Transverse colon (tissue), 4 donors: Measurements from ENCODE around the gene FLVCR2. TPM values are rescaled to one million over a fixed set of nuclear protein-coding genes. Genes with fewer than 3 reads are reported as not detected.

Experiments used
- DNase-seq: peaks from one replicate; pipeline ENCODE4 v3.0.0-alpha.2; 2019
- H3K27ac ChIP-seq, 4 donors: fragments of 200-600 bp; sonication (generic); 2 replicates each; pipeline ENCODE4 v1.5.1; 2016 to 2018; ENCODE audit warnings: inconsistent platforms in 4 of 4
- H3K27me3 ChIP-seq: fragments of 200-600 bp; sonication (generic); 2 replicates; pipeline ENCODE4 v1.5.1; 2017; ENCODE audit warnings: inconsistent platforms
- H3K36me3 ChIP-seq, 4 donors: fragments of 200-600 bp; sonication (generic); 2 replicates each; pipeline ENCODE4 v1.5.1; 2017 to 2019; ENCODE audit warnings: inconsistent platforms in 4 of 4
- H3K4me1 ChIP-seq, 4 donors: fragments of 200-600 bp; sonication (generic); 2 replicates each; pipeline ENCODE4 v1.5.1; 2017 to 2020; ENCODE audit warnings: inconsistent platforms in 4 of 4
- H3K4me3 ChIP-seq, 4 donors: fragments of 200-600 bp; sonication (generic); 1 replicate in 1 of 4; 2 replicates in 3 of 4; pipeline versions ENCODE4 v1.5.1 to v1.6.1; 2017 to 2019; ENCODE audit warnings: inconsistent platforms in 4 of 4
- H3K9me3 ChIP-seq, 2 donors: fragments of 200-600 bp; sonication (generic); 2 replicates each; pipeline ENCODE4 v1.5.1; 2017 to 2019; ENCODE audit warnings: inconsistent platforms in 2 of 2
- EP300 ChIP-seq: sonication (generic); formaldehyde crosslinking; IDR thresholded peaks from one replicate; pipeline ENCODE4 v1.6.1; 2017; ENCODE audit warnings: antibody characterized with exemption, low read depth
- POLR2A ChIP-seq: fragments of 450-650 bp; IDR thresholded peaks from one replicate; pipeline ENCODE4 v1.6.1; 2016; ENCODE audit warnings: antibody characterized with exemption, mild to moderate bottlenecking, moderate library complexity
- POLR2AphosphoS5 ChIP-seq, 3 donors: sonication (generic); formaldehyde crosslinking; IDR thresholded peaks; one replicate each; pipeline ENCODE4 v1.6.1; 2016; ENCODE audit warnings: antibody characterized with exemption in 3 of 3
- WGBS, 2 donors: methylation state at CpG; one replicate each; pipeline ENCODE4 v1.1.5; 2018; ENCODE audit warnings: low coverage in 1 of 2; 5-methylcytosine and 5-hydroxymethylcytosine counted together
- in situ Hi-C, 4 donors: fragments of 200-750 bp; cut with MboI; loops; one replicate each; pipeline versions ENCODE4 v1.15.0 to v1.15.1; 2017; ENCODE audit warnings: low sequenced_read_pairs in 3 of 4, low pct_ligation_motif_present in 1 of 4, low pct_unique_long_range_greater_than_20kb in 1 of 4
- intact Hi-C: fragments of 100-400 bp; cut with DNase I; formaldehyde crosslinking; loops from one replicate; pipeline ENCODE4 v1.15.1; 2023; ENCODE audit warnings: low total_unique reads
- total RNA-seq, 4 donors: library from RNA; depleted of rRNA; stranded (reverse); fragments of >200 nt; gene quantifications; one replicate each; pipeline ENCODE4 v1.1.0, GENCODE V29; 2016
- TF ChIP-seq, protein P1 (sequence below), 5 experiments: fragments of 200-600 bp in 3 of 5; fragments of 450-650 bp in 2 of 5; sonication (generic) in 3 of 5; IDR thresholded peaks; 1 replicate in 2 of 5; 2 replicates in 3 of 5; pipeline ENCODE4 v1.5.1; 2016 to 2017; ENCODE audit warnings: antibody characterized with exemption in 5 of 5, inconsistent platforms in 3 of 5, mild to moderate bottlenecking in 2 of 5, moderate library complexity in 1 of 5

Gene FLVCR2
- total RNA-seq, 4 donors from 2014 or later, result 6.2 to 54.5 (median 45.0) TPM

DNA sequence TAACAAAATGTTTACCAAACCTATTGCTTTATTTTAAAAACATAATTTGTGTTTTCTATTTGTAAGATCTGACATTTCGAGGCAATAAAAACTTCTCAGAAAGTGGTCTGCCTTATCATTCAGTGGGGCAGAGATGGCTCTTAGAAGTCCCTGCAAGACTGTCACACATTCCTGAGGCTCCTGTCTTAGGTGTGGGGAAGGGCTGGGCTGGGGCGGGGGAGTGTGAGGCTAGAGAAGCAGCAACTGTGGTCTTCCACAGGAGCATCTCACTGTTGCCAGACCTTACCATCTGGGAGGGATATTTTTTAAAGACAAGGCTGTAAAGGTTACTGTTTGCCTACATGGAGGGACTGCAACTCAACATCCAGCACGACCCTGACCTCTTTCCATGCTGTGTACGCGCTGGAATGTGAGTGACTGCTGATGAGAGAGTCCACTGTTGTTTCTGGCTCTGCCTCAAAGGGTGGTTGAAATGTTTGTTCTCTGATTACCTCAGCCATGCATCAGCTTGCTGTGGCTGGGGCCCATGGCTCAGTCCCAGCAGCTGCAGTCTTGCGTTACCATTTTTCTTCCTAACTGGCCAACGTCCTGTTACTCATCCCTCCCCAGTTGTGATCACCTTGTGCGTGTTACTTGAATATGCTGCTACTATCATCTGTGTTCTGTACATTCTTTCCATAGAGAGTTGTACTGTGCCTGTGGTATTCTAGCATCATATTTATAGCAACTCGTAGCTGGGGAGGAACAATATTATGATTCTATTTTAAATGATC, 69.8 kb downstream of the FLVCR2 start:
- Histone ChIP-seq H3K36me3 (peaks cover 0 to 28% (median 9%) of the 10 kb centered on the region in 4 donors), H3K27ac (no peak overlapping the region)

DNA sequence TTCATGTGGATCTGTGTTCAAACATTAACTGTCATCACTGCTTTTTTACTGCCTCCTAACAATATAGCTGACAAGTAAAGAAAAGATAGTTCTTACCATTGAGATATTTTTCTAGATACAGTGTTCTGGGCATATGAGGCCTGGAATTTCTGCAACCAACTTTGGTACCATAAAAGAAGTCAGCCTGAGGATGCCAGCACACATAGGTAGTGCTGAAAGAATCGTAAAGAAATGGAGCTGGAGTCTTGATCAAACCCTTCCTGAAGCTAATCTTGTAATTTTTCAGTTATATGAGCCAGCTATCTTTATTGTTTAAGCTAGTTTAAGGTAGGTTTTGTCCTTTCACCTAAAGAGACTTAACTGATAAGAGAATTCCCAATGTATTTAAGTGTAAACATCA, 70.9 kb downstream of the FLVCR2 start:
- TF ChIP-seq EP300, result no peak
- TF ChIP-seq, protein P1, sequence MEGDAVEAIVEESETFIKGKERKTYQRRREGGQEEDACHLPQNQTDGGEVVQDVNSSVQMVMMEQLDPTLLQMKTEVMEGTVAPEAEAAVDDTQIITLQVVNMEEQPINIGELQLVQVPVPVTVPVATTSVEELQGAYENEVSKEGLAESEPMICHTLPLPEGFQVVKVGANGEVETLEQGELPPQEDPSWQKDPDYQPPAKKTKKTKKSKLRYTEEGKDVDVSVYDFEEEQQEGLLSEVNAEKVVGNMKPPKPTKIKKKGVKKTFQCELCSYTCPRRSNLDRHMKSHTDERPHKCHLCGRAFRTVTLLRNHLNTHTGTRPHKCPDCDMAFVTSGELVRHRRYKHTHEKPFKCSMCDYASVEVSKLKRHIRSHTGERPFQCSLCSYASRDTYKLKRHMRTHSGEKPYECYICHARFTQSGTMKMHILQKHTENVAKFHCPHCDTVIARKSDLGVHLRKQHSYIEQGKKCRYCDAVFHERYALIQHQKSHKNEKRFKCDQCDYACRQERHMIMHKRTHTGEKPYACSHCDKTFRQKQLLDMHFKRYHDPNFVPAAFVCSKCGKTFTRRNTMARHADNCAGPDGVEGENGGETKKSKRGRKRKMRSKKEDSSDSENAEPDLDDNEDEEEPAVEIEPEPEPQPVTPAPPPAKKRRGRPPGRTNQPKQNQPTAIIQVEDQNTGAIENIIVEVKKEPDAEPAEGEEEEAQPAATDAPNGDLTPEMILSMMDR (IDR thresholded peaks at IDR 0.05), result no peak
- no peak for TF ChIP-seq POLR2A
- no peak for TF ChIP-seq POLR2AphosphoS5 (IDR thresholded peaks at IDR 0.05)
- WGBS, 2 donors, result 85 to 100% methylated on average over 1 of the region's 1 CpG
- intact Hi-C loops (no loop called here), in situ Hi-C loops (no loop called here)
- DNase-seq, result no peak
- peaks cover 0 to 4% (median 0%) of the 10 kb centered on the region in 4 donors for H3K4me1 ChIP-seq
- H3K27me3 ChIP-seq, result no peaks in the 10 kb centered on the region
- no peak overlapping the region for H3K4me3 ChIP-seq
- H3K9me3 ChIP-seq, result no peaks in the 10 kb centered on the region
- H3K27ac ChIP-seq, result no peak overlapping the region
- peaks cover 0 to 28% (median 9%) of the 10 kb centered on the region in 4 donors for H3K36me3 ChIP-seq

More for the DNA sequence above, 69.8 kb downstream of the FLVCR2 start:
- no peak for DNase-seq
- TF ChIP-seq EP300 (no peak), POLR2A (no peak), POLR2AphosphoS5 (IDR thresholded peaks at IDR 0.05) (no peak)
- TF ChIP-seq, protein P1 (IDR thresholded peaks at IDR 0.05), result no peak
- 67 to 84% methylated on average over 4 to 9 of the region's 9 CpGs for WGBS, 2 donors
- intact Hi-C loops, result no loop called here
- H3K4me3 ChIP-seq, result no peak overlapping the region
- H3K4me1 ChIP-seq, result no peaks in the 10 kb centered on the region
- H3K27me3 ChIP-seq, result no peaks in the 10 kb centered on the region
- in situ Hi-C loops, result no loop called here
- no peaks in the 10 kb centered on the region for H3K9me3 ChIP-seq

DNA sequence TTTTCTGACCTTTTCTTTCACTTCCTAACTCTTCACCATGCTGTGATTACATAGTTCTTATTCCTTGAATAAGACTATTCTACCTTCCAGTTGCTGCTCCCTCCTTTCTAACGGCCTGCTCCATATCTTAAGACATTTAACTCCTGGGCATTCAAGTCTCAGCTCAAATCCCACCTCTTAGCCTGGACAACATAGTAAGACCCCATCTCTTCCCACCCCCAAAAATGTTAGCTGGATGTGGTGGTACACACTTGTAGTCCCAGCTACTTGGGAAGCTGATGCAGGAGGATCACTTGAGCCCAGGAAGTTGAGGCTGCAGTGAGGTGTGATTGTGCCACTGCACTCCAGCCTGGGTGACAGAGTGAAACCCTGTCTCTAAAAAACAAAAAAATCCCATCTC, 71.4 kb downstream of the FLVCR2 start:
- WGBS, 2 donors, result 93% methylated on average over 1 of the region's 1 CpG; no CpG with 5 or more reads in 1 of the 2 donors
- Histone ChIP-seq H3K9me3 (no peaks in the 10 kb centered on the region), H3K27ac (no peak overlapping the region), H3K4me3 (no peak overlapping the region), H3K4me1 (peaks cover 0 to 4% (median 0%) of the 10 kb centered on the region in 4 donors), H3K27me3 (no peaks in the 10 kb centered on the region), H3K36me3 (peaks cover 0 to 28% (median 9%) of the 10 kb centered on the region in 4 donors)
- no peak for DNase-seq
- in situ Hi-C loops (loop anchor here (5.0 kb wide), 2 partner anchors 67 to 72 kb away; partner anchors contain the start of gene FLVCR2 (in 3 of the 4)), intact Hi-C loops (no loop called here)
- TF ChIP-seq, protein P1 (IDR thresholded peaks at IDR 0.05), result no peak
- TF ChIP-seq EP300 (no peak), POLR2AphosphoS5 (IDR thresholded peaks at IDR 0.05) (no peak), POLR2A (no peak)

DNA sequence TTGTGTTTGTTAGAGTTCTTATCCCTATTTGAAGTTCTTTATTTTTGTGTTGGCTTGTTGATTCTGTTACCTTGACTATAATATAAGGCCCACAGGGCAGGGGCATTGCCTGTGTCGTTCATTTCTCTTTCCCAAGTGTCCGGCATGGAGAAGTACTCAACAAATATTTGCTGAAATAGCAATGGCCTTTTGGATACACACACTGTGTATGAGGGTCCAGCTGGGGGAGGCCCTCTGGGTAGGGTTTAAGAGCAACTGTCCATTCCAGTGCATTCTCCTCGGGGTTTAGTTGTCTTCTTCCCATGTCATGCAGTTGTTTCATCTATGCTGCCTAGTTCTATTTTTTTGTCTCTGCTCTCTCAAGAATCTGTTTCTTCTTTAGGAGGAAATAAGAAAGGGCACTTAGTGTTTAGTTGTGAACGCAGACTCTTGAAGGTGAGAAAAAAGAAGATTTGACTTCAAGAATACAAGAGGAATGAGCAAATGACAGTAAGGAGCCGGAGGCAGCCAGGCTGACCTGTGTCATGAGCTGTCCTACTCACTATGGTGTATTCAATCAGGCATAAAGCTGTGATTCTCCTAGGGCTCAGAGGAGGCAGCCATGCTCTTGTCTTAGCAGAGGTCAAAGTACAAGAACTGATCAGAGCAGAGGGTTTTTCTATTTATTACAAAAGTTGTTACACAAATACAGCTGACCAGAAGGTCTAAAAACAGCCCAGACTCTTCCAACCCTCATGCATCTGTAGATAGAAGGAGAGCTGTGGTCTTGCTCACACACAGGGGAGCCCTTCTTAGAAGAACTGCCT, 72.0 kb downstream of the FLVCR2 start:
- in situ Hi-C loops (loop anchor here (5.0 kb wide), 2 partner anchors 68 to 73 kb away; partner anchors contain the start of gene FLVCR2 (in 3 of the 4)), intact Hi-C loops (no loop called here)
- DNase-seq, result no peak
- Histone ChIP-seq H3K27me3 (no peaks in the 10 kb centered on the region), H3K4me3 (no peak overlapping the region), H3K27ac (no peak overlapping the region), H3K4me1 (peaks cover 0 to 4% (median 0%) of the 10 kb centered on the region in 4 donors), H3K36me3 (peaks cover 0 to 28% (median 9%) of the 10 kb centered on the region in 4 donors), H3K9me3 (no peaks in the 10 kb centered on the region)
- WGBS, 2 donors, result 92 to 95% methylated on average over 4 to 5 of the region's 5 CpGs
- TF ChIP-seq POLR2A, result no peak
